K562 (cell line): ENCODE results near the gene FKBP15. TPM values are rescaled to one million over a fixed set of nuclear protein-coding genes. Genes with fewer than 3 reads are reported as not detected.

ENCODE experiments used
- ATAC-seq: fragments of 200-7000 bp; cut with Tn5 transposase; 3 replicates; pipeline ENCODE4 v1.9.1; 2020; ENCODE audit warnings: moderate library complexity
- BruUV-seq: library from RNA; stranded (reverse); fragments of 400-500 nt; replicated peaks from 2 replicates; lab custom pipeline; 2021; lab: Mats Ljungman, UMichigan
- CTCF ChIA-PET: fragments of 300-600 bp; formaldehyde crosslinking; extraction: SDS; loops from one replicate; lab custom pipeline; 2021; ENCODE audit warnings: low intra/inter-chr PET ratio; lab: Yijun Ruan, JAX
- POLR2A ChIA-PET: fragments of 300-600, 350-650 bp; sonication (Branson Sonifier 250); formaldehyde crosslinking; extraction: SDS; loops from one replicate; lab custom pipeline; 2021; ENCODE audit warnings: antibody characterized with exemption, inconsistent platforms; lab: Yijun Ruan, JAX
- DNase-seq, 4 experiments: peaks; one replicate each; pipeline versions ENCODE4 v3.0.0 to v3.0.0-alpha.2; 2011 to 2018; ENCODE audit warnings: low spot score in 3 of 4, mixed read lengths in 3 of 4; ENCODE audit errors: extremely low read depth in 1 of 4
- FAIRE-seq: peaks from 2 replicates; lab custom pipeline; 2011; peaks lifted over from hg19 to GRCh38; lab: Jason Lieb, UNC
- H2AFZ ChIP-seq: 2 replicates; pipeline ENCODE4 v1.6.0; 2011; ENCODE audit warnings: low read depth, low read length, control low read depth, inconsistent platforms
- H3K27ac ChIP-seq: fragments of 200-600 bp; 3 replicates; pipeline ENCODE4 v1.8.0; 2011; ENCODE audit warnings: low read depth, mild to moderate bottlenecking, control low read depth, inconsistent platforms, low read length, moderate library complexity, mixed read lengths; ENCODE audit errors: extremely low read depth
- H3K27me3 ChIP-seq, 2 experiments: fragments of 300-600 bp in 1 of 2; 2 replicates in 1 of 2; 3 replicates in 1 of 2; pipeline versions ENCODE4 v1.6.0 to v1.8.0; 2011; ENCODE audit warnings: inconsistent platforms in 2 of 2, low read length in 2 of 2, mild to moderate bottlenecking in 1 of 2, mixed read lengths in 1 of 2, moderate library complexity in 1 of 2; ENCODE audit not compliant: control insufficient read depth in 2 of 2, insufficient read depth in 2 of 2
- H3K36me3 ChIP-seq: fragments of 300-600 bp; 3 replicates; pipeline ENCODE4 v1.8.0; 2011; ENCODE audit warnings: mild to moderate bottlenecking, low read length, inconsistent platforms; ENCODE audit not compliant: control insufficient read depth, insufficient read depth
- H3K4me1 ChIP-seq, 2 experiments: fragments of 200-600 bp in 1 of 2; replicated peaks in 1 of 2; 2 replicates in 1 of 2; 3 replicates in 1 of 2; pipeline versions ENCODE4 v1.5.1 to v1.8.0; 2011; ENCODE audit warnings: inconsistent platforms in 2 of 2, low read length in 2 of 2, mild to moderate bottlenecking in 1 of 2, mixed read lengths in 1 of 2, moderate library complexity in 1 of 2; ENCODE audit not compliant: control insufficient read depth in 2 of 2, insufficient read depth in 2 of 2
- H3K4me2 ChIP-seq: 2 replicates; pipeline ENCODE4 v1.6.1; 2011; ENCODE audit warnings: low read length, control low read depth, inconsistent platforms, mixed read lengths; ENCODE audit not compliant: insufficient read depth
- H3K4me3 ChIP-seq: fragments of 200-600 bp; sonication (generic), shearing (Covaris generic); 2 replicates; pipeline ENCODE4 v1.5.1; 2016; ENCODE audit warnings: control low read depth, inconsistent platforms
- H3K79me2 ChIP-seq: fragments of 200-600 bp; 3 replicates; pipeline ENCODE4 v1.8.0; 2011; ENCODE audit warnings: low read length, inconsistent platforms; ENCODE audit not compliant: control insufficient read depth, insufficient read depth
- H3K9ac ChIP-seq, 2 experiments: 2 replicates each; pipeline versions ENCODE4 v1.6.0 to v1.6.1; 2011; ENCODE audit warnings: low read depth in 2 of 2, low read length in 2 of 2, control low read depth in 1 of 2, inconsistent platforms in 1 of 2, mild to moderate bottlenecking in 1 of 2, mixed read lengths in 1 of 2; ENCODE audit not compliant: insufficient read depth in 1 of 2
- H3K9me1 ChIP-seq: one replicate; pipeline ENCODE4 v1.6.0; 2011; ENCODE audit warnings: inconsistent platforms, mild to moderate bottlenecking, low read length, moderate library complexity; ENCODE audit not compliant: control insufficient read depth, insufficient read depth
- H3K9me3 ChIP-seq: replicated peaks from 2 replicates; pipeline ENCODE4 v1.5.1; 2011; ENCODE audit warnings: low read depth, low read length, inconsistent platforms; ENCODE audit not compliant: control insufficient read depth, insufficient read depth
- H4K20me1 ChIP-seq: replicated peaks from 2 replicates; pipeline ENCODE4 v1.6.1; 2011; ENCODE audit warnings: low read length, inconsistent platforms, mixed read lengths; ENCODE audit not compliant: control insufficient read depth, insufficient read depth
- JUND ChIP-seq, 2 experiments: IDR thresholded peaks; 2 replicates in 1 of 2; 3 replicates in 1 of 2; pipeline ENCODE4 v1.6.1; 2011; ENCODE audit warnings: borderline replicate concordance in 2 of 2, low read depth in 2 of 2, low read length in 2 of 2, improper control_type of control experiment in 1 of 2, missing biosample characterization in 1 of 2, missing genetic modification characterization in 1 of 2, missing genetic modification reagents in 1 of 2
- POLR3G ChIP-seq: IDR thresholded peaks from 2 replicates; pipeline ENCODE4 v1.6.1; 2011; ENCODE audit not compliant: insufficient read length, insufficient replicate concordance; ENCODE audit errors: extremely low read depth
- SAFB ChIP-seq: fragments of 200-400 bp; formaldehyde crosslinking; IDR thresholded peaks from 2 replicates; pipeline ENCODE4 v1.6.1; 2017; ENCODE audit warnings: low read depth, low read length, borderline replicate concordance
- SIN3A ChIP-seq, 2 experiments: fragments of 150-350 bp in 1 of 2; IDR thresholded peaks; 2 replicates each; pipeline ENCODE4 v1.6.1; 2011 to 2016; ENCODE audit warnings: borderline replicate concordance in 2 of 2, low read depth in 2 of 2, low read length in 2 of 2, mild to moderate bottlenecking in 2 of 2, moderate library complexity in 2 of 2; ENCODE audit not compliant: control insufficient read depth in 1 of 2
- SMAD4 ChIP-seq: fragments of 250-450 bp; sonication (Bioruptor Pico); conservative IDR thresholded peaks from 2 replicates; pipeline ENCODE4 v1.8.0; 2021; ENCODE audit warnings: inconsistent platforms, mild to moderate bottlenecking, moderate library complexity
- ZNF212 ChIP-seq: fragments of 450-650 bp; formaldehyde crosslinking; IDR thresholded peaks from 2 replicates; pipeline ENCODE4 v1.4.0; 2020; ENCODE audit warnings: mild to moderate bottlenecking
- WGBS: fragments of 100-300 bp; shearing (Covaris generic); methylation state at CpG from one replicate; pipeline ENCODE4 v1.1.6; 2016; ENCODE audit warnings: low coverage, mixed read lengths; ENCODE audit not compliant: insufficient coverage; ENCODE audit errors: missing lambda C conversion rate; 5-methylcytosine and 5-hydroxymethylcytosine counted together
- in situ Hi-C: fragments of 300-500 bp; cut with MboI; formaldehyde crosslinking; loops from 4 replicates; pipeline ENCODE4 v1.15.0; 2018; ENCODE audit warnings: inconsistent platforms, mixed read lengths
- intact Hi-C: fragments of 100-400 bp; cut with micrococcal nuclease; formaldehyde crosslinking; loops from 2 replicates; pipeline ENCODE4 v1.14.2; 2022
- polyA plus RNA-seq, 8 experiments: library from polyadenylated mRNA; depleted of rRNA in 4 of 8; stranded (reverse) in 5 of 8; unstranded in 3 of 8; fragments of >200 nt; fragmentation: Nextera tagmentation in 2 of 8; fragmentation: Illumina TruSeq in 1 of 8; extraction: Ambion mirVana in 2 of 8; extraction: Trizol in 1 of 8; gene quantifications; 2 replicates each; pipeline versions ENCODE4 v1.2.1 to v1.2.3, GENCODE V29; 2011 to 2014; ENCODE audit warnings: inconsistent platforms in 1 of 8, missing spikeins in 1 of 8
- total RNA-seq, 7 experiments: library from RNA; depleted of rRNA in 6 of 7; stranded (reverse); fragments of >200 nt in 6 of 7; fragmentation: Illumina TruSeq in 2 of 7; extraction: Trizol in 2 of 7; gene quantifications; 2 replicates each; pipeline versions ENCODE4 v1.2.1 to v1.2.3, GENCODE V29; 2011 to 2021; ENCODE audit warnings: low replicate concordance in 1 of 7

The FKBP15 gene
- total and polyA plus RNA-seq, 9 of the 15 experiments (the other 6 are each of a cell fraction or from before 2014, with no cell fraction given), result 8.7 to 38.0 (median 18.9) TPM

- Histone ChIP-seq H3K79me2 (no peaks in the 10 kb centered on the region), H3K4me1 (no peaks in the 10 kb centered on the region), H3K4me2 (no peak overlapping the region), H3K27me3 (no peaks in the 10 kb centered on the region), H3K9me1 (no peaks in the 10 kb centered on the region), H3K9ac (no peak overlapping the region), H2AFZ (no peak overlapping the region), H4K20me1 (no peaks in the 10 kb centered on the region), H3K4me3 (no peak overlapping the region), H3K27ac (no peak overlapping the region), H3K9me3 (no peaks in the 10 kb centered on the region), H3K36me3 (peaks cover 92% of the 10 kb centered on the region)
- TF ChIP-seq ZNF212, result no peak
- TF ChIP-seq SAFB, result no peak
- TF ChIP-seq JUND (IDR thresholded peaks at IDR 0.05; ENCODE audit: borderline replicate concordance, low read depth, low read length), result no peak
- TF ChIP-seq JUND (tag; IDR thresholded peaks at IDR 0.05; ENCODE audit: borderline replicate concordance, low read depth, low read length), result no peak
- no peak for TF ChIP-seq SIN3A (IDR thresholded peaks at IDR 0.05; ENCODE audit: borderline replicate concordance in 2 of 2, control insufficient read depth in 1 of 2, low read depth in 2 of 2, low read length in 2 of 2)
- no peak for TF ChIP-seq POLR3G
- no peak for TF ChIP-seq SMAD4 (CRISPR knock-in tag)
- ATAC-seq (no peak), FAIRE-seq (no peak), DNase-seq (no peak)
- in situ Hi-C loops (no loop called here), intact Hi-C loops (no loop called here)
- ChIA-PET CTCF (no interaction called here), POLR2A (interaction anchor here (0.7 to 1.7 kb wide), 5 partner anchors 11 to 35 kb away, joined by 3 to 7 read pairs (median 3); partner anchors contain the start of genes FKBP15, SLC31A1 and SLC31A2)
- WGBS, result 94% methylated on average over 7 of the region's 7 CpGs
- BruUV-seq, result no TSS peak
Observed at GRCh38 chr9:113186137-113186755, 34.8 kb downstream of the FKBP15 start.
